Keratinocyte (primary cell): ENCODE data around the gene MEGF8. TPM values are rescaled to one million over a fixed set of nuclear protein-coding genes. Genes with fewer than 3 reads are reported as not detected.

Experiments
- DNase-seq: peaks from one replicate; pipeline ENCODE4 v3.0.0-alpha.2; 2011; ENCODE audit warnings: low read depth, missing footprints, low spot score
- FAIRE-seq: peaks from 2 replicates; lab custom pipeline; 2011; peaks lifted over from hg19 to GRCh38; lab: Jason Lieb, UNC
- H2AFZ ChIP-seq: 2 replicates; pipeline ENCODE4 v1.6.0; 2012; ENCODE audit warnings: low read length, control low read depth, inconsistent platforms; ENCODE audit not compliant: control insufficient read depth
- H3K27ac ChIP-seq: 2 replicates; pipeline ENCODE4 v1.5.1; 2011; ENCODE audit warnings: low read length; ENCODE audit not compliant: control insufficient read depth, insufficient read depth
- H3K27me3 ChIP-seq: 3 replicates; pipeline ENCODE4 v1.6.0; 2011; ENCODE audit warnings: low read length; ENCODE audit not compliant: control insufficient read depth, insufficient read depth; ENCODE audit errors: extremely low read depth
- H3K36me3 ChIP-seq, 2 experiments: 2 replicates in 1 of 2; 3 replicates in 1 of 2; pipeline ENCODE4 v1.5.1; 2011; ENCODE audit warnings: low read length in 2 of 2, mild to moderate bottlenecking in 1 of 2; ENCODE audit not compliant: control insufficient read depth in 2 of 2, insufficient read depth in 2 of 2; ENCODE audit errors: extremely low read depth in 1 of 2
- H3K4me1 ChIP-seq: 3 replicates; pipeline ENCODE4 v1.5.1; 2011; ENCODE audit warnings: low read length; ENCODE audit not compliant: control insufficient read depth, insufficient read depth; ENCODE audit errors: extremely low read depth
- H3K4me2 ChIP-seq: 3 replicates; pipeline ENCODE4 v1.6.0; 2011; ENCODE audit warnings: low read depth, low read length; ENCODE audit not compliant: control insufficient read depth, insufficient read depth; ENCODE audit errors: extremely low read depth
- H3K4me3 ChIP-seq, 3 experiments: fragments of 200-600 bp in 1 of 3; sonication (generic) in 1 of 3; 2 replicates in 2 of 3; 3 replicates in 1 of 3; pipeline ENCODE4 v1.5.1; 2011 to 2016; ENCODE audit warnings: low read length in 3 of 3, mild to moderate bottlenecking in 3 of 3, control low read depth in 2 of 3, inconsistent platforms in 1 of 3, low read depth in 1 of 3, mixed read lengths in 1 of 3, mixed run types in 1 of 3, moderate library complexity in 1 of 3; ENCODE audit not compliant: control insufficient read depth in 2 of 3, insufficient read depth in 2 of 3; ENCODE audit errors: extremely low read depth in 1 of 3
- H3K79me2 ChIP-seq: 2 replicates; pipeline ENCODE4 v1.6.0; 2012; ENCODE audit warnings: low read length; ENCODE audit not compliant: control insufficient read depth, insufficient read depth
- H3K9ac ChIP-seq: 3 replicates; pipeline ENCODE4 v1.6.0; 2011; ENCODE audit warnings: low read length; ENCODE audit not compliant: control insufficient read depth, insufficient read depth; ENCODE audit errors: extremely low read depth
- H3K9me1 ChIP-seq: 3 replicates; pipeline ENCODE4 v1.6.0; 2011; ENCODE audit warnings: low read length; ENCODE audit not compliant: control insufficient read depth, insufficient read depth; ENCODE audit errors: extremely low read depth
- H3K9me3 ChIP-seq: 2 replicates; pipeline ENCODE4 v1.5.1; 2012; ENCODE audit warnings: low read depth, low read length; ENCODE audit not compliant: control insufficient read depth
- H4K20me1 ChIP-seq: 3 replicates; pipeline ENCODE4 v1.6.0; 2011; ENCODE audit warnings: low read length; ENCODE audit not compliant: control insufficient read depth, insufficient read depth; ENCODE audit errors: extremely low read depth
- EZH2 ChIP-seq: IDR thresholded peaks from one replicate; pipeline ENCODE4 v1.6.1; 2012; ENCODE audit warnings: inconsistent platforms, mild to moderate bottlenecking, low read length, moderate library complexity
- dilution Hi-C: fragments of 300-500 bp; cut with MboI; formaldehyde crosslinking; loops from one replicate; pipeline ENCODE4 v1.7.0; 2020; ENCODE audit warnings: low sequenced_read_pairs; ENCODE audit not compliant: extremely low pct_ligation_motif_present
- polyA plus RNA-seq, 5 experiments: library from polyadenylated mRNA; depleted of rRNA in 3 of 5; stranded (reverse) in 3 of 5; stranded (forward) in 1 of 5; unstranded in 1 of 5; fragments of >200 nt; gene quantifications; 1 replicate in 1 of 5; 2 replicates in 3 of 5; 3 replicates in 1 of 5; pipeline versions ENCODE4 v1.2.1 to v1.2.3, GENCODE V29; 2011 to 2012; ENCODE audit warnings: missing spikeins in 2 of 5, low read depth in 1 of 5, low replicate concordance in 1 of 5
- TF ChIP-seq, protein P1 (sequence below), 3 experiments: IDR thresholded peaks in 1 of 3; conservative IDR thresholded peaks in 1 of 3; optimal IDR thresholded peaks in 1 of 3; 2 replicates in 2 of 3; 3 replicates in 1 of 3; pipeline versions ENCODE3 to v1.5.1; 2011; ENCODE audit warnings: low read length in 3 of 3, mild to moderate bottlenecking in 3 of 3, moderate library complexity in 2 of 3, control low read depth in 1 of 3, inconsistent platforms in 1 of 3; ENCODE audit not compliant: insufficient read depth in 2 of 3; ENCODE audit errors: extremely low read depth in 1 of 3

Gene MEGF8
- polyA plus RNA-seq, 1 donor (not counting 4 experiments of a cell fraction or from before 2014, with no cell fraction given), result 4.1 TPM

DNA sequence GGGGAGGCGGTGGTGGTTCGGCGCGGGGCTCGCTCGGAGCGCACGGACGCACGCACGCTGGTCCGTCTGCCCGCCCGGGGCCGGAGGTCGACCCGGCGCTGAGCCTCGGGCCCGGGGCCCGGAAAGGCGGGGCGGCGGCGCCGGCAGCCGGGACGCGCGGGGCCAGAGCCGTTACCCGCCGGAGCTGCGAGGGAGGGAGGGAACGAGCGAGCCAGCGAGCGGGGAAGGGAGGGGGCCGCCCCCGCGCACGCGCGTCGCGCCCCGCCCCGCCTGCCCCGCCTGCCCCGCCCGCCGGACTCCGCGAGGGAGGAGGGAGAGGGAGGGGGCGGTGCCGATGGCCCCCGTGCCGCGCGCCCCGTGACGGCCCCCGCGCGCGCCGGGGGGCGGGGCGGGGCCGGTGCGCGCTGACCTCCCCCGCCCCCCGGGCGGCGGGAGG lies 41.4 kb upstream of the MEGF8 start:
- dilution Hi-C loops, result no loop called here

DNA sequence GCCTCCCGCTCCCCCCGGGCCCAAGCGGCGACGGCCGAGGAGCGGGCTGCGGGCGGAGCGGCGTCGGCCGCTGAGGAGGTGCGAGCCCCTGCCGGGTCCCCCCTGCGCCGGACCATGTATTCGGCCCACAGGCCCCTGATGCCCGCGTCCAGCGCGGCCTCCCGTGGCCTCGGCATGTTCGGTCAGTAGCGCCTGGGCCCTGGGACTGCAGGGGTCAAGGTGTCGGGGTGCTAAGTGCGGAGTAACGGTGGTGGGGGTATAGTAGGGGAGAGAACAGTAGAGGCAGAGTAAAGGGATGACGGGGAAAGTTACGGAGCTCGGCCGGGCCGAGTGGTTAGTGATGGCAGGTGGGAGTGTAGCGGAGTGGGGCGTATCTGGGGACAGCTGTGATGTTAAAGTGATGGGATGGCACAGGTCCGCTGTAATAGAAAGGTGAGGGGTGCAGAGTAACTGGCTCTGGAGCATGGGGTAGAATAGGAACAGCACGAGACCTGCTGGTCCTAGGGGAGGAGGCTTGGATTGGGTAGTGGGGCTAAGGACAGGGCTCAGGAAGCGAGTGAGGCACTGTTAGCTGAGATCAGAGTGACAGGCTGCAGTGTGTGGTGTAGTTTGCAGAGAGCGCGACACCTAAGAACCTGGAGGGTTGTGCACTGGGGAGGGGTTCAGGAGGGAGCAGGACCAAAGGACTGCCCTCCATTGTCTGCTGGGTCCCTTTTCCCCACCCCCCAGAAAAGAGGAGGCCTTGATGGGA lies 40.7 kb upstream of the MEGF8 start:
- no peaks in the 10 kb centered on the region for H4K20me1 ChIP-seq
- H3K27me3 ChIP-seq, result no peaks in the 10 kb centered on the region
- no peaks in the 10 kb centered on the region for H3K9me1 ChIP-seq
- TF ChIP-seq EZH2, result no peak
- TF ChIP-seq, protein P1, sequence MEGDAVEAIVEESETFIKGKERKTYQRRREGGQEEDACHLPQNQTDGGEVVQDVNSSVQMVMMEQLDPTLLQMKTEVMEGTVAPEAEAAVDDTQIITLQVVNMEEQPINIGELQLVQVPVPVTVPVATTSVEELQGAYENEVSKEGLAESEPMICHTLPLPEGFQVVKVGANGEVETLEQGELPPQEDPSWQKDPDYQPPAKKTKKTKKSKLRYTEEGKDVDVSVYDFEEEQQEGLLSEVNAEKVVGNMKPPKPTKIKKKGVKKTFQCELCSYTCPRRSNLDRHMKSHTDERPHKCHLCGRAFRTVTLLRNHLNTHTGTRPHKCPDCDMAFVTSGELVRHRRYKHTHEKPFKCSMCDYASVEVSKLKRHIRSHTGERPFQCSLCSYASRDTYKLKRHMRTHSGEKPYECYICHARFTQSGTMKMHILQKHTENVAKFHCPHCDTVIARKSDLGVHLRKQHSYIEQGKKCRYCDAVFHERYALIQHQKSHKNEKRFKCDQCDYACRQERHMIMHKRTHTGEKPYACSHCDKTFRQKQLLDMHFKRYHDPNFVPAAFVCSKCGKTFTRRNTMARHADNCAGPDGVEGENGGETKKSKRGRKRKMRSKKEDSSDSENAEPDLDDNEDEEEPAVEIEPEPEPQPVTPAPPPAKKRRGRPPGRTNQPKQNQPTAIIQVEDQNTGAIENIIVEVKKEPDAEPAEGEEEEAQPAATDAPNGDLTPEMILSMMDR (optimal IDR thresholded peaks at IDR 0.05 in 1 of 3, IDR thresholded peaks at IDR 0.05 in 1 of 3, conservative IDR thresholded peaks at IDR 0.05 in 1 of 3; ENCODE audit: extremely low read depth in 1 of 3, insufficient read depth in 2 of 3, low read length in 3 of 3), result no peak
- no peak for DNase-seq
- H3K9ac ChIP-seq, result peak overlapping the region; percentile 63
- peak overlapping the region; percentile 50 to 67 (median 58) for H3K4me3 ChIP-seq
- H3K4me2 ChIP-seq, result peak overlapping the region; percentile 28
- FAIRE-seq, result peak; percentile 71
- dilution Hi-C loops, result no loop called here
- peaks cover 39% of the 10 kb centered on the region for H3K4me1 ChIP-seq
- peaks cover 21% of the 10 kb centered on the region for H3K79me2 ChIP-seq
- no peak overlapping the region for H3K27ac ChIP-seq
- peaks cover 15 to 22% of the 10 kb centered on the region in 2 experiments for H3K36me3 ChIP-seq
- no peak overlapping the region for H2AFZ ChIP-seq
- no peaks in the 10 kb centered on the region for H3K9me3 ChIP-seq

More for the DNA sequence above, 41.4 kb upstream of the MEGF8 start:
- Histone ChIP-seq H3K9me3 (no peaks in the 10 kb centered on the region), H4K20me1 (no peaks in the 10 kb centered on the region), H3K9ac (no peak overlapping the region), H3K27ac (no peak overlapping the region), H3K9me1 (peaks cover 3% of the 10 kb centered on the region), H3K36me3 (peaks cover 8 to 21% of the 10 kb centered on the region in 2 experiments), H3K4me3 (no peak overlapping the region), H3K4me1 (peaks cover 46% of the 10 kb centered on the region), H3K79me2 (peaks cover 27% of the 10 kb centered on the region), H2AFZ (no peak overlapping the region), H3K27me3 (no peaks in the 10 kb centered on the region), H3K4me2 (no peak overlapping the region)
- FAIRE-seq, result no peak
- DNase-seq, result no peak
- TF ChIP-seq, protein P1 (optimal IDR thresholded peaks at IDR 0.05 in 1 of 3, IDR thresholded peaks at IDR 0.05 in 1 of 3, conservative IDR thresholded peaks at IDR 0.05 in 1 of 3; ENCODE audit: extremely low read depth in 1 of 3, insufficient read depth in 2 of 3, low read length in 3 of 3), result no peak
- no peak for TF ChIP-seq EZH2
